NT2/D1 (cell line): ENCODE results near the gene PWWP2B.

Source experiments
- YY1 ChIP-seq: IDR thresholded peaks from 2 replicates; pipeline ENCODE4 v1.6.1; 2011; ENCODE audit not compliant: insufficient read length, insufficient read depth
- ZNF274 ChIP-seq: IDR thresholded peaks from 2 replicates; pipeline ENCODE4 v1.6.1; 2011; ENCODE audit warnings: mild to moderate bottlenecking, low read depth, low read length

GRCh38 chr10:132441818-132442524 is 45.0 kb downstream of the PWWP2B start:
- TF ChIP-seq YY1 (no peak), ZNF274 (no peak)
